GDM1 (cell line): ENCODE measurements around the gene KIFC1.

ENCODE experiments used
- DNase-seq: peaks from one replicate; lab custom pipeline; 2025; lab: John Stamatoyannopoulos, UW

KIFC1 gene

DNA sequence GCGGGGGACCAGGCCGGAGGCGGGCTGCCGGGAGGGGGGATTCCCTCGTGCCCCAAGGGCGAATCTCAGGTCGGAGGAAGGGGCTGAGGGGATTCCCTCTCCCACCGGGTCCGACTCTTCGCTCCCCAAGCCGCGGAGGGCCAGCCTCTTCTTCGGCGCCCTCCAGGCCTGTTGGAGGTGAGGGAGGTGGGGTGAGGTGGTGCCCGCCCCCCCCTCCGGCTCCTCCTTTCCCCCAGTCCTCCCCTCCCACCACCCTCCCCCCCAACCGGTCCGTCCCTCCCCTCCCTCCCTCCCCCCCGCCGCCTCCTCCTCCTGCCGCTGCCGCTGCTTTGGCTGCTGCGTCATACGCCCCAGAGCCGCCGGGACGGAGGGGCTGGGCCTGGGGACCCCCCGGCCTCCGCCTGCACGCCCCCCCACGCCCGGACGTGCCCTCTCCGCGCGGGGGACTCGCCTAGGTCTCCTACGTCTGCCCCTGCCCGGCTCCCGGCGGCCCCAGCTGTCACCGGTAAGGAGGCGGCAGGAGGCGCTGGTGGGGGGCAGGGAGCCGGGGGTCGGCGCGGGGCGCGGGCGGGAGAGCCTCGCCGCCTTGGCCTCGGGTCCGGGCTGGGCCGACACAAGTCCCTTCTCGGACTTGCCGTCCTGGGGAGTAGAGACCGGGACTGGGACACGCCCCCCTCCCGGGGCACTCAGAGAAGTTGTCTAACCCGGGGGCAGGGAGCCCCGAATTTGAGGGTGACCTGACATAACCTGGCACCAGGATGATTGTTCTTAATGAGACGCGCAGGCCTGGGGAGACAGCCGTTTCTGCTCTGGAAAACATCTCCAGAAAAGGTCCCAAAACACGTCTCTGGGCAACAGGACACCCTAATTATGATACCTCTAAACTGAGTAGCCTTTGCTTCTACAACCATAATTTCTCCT is 19.3 kb downstream of the KIFC1 start, which contains the start of gene PHF1:
TSS of gene PHF1 (plus strand) at position 304 of the 921 bp plus-strand sequence. CDS start 1,250 bp downstream, outside the sequence.
- DNase-seq, result no peak

DNA sequence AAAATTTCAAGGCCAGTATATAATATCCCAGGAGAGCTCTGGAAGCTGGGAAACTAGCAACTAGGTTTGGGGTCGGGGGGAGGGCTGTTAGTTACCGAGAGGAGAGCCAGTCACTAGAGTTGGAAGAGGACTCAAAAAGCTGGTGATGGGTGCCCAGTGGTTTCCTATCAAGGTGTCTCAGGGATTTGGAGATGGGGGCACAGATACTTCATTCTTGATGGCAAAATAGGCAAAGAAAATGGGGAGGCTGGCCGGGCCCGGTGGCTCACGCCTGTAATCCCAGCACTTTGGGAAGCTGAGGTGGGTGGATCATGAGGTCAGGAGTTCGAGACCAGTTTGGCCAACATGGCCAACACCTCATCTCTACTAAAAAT is 20.0 kb downstream of the KIFC1 start:
- DNase-seq, result no peak

DNA sequence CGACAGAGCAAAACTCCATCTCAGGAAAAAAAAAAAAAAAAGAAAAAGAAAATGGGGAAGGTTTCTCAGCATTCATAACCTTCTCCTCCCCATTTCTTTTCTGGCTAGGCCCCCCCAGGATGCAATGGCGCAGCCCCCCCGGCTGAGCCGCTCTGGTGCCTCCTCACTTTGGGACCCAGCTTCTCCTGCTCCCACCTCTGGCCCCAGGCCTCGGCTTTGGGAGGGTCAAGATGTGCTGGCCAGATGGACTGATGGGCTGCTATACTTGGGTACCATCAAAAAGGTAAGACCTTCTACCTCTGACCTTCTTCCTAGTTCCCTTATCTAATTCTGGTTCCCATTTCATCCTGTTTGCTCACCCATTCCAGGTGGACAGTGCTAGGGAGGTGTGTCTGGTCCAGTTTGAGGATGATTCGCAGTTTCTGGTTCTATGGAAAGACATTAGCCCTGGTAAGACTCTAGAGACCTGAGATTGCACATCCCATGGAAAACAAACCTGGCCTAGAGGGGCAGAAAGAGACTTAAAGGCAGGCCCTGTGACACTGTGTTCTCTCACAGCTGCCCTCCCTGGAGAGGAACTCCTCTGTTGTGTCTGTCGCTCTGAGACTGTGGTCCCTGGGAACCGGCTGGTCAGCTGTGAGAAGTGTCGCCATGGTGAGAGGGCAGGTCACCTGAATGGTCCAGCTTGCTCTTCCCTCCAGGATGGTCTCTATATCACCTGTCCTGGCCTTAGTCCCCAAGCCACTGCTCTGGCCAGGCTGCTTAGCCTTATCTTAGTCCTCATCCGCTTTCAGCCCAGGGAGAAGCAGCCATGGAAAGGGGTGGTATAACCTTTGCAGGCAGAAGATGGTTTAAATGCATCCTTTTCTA is 20.8 kb downstream of the KIFC1 start:
- DNase-seq, result no peak

DNA sequence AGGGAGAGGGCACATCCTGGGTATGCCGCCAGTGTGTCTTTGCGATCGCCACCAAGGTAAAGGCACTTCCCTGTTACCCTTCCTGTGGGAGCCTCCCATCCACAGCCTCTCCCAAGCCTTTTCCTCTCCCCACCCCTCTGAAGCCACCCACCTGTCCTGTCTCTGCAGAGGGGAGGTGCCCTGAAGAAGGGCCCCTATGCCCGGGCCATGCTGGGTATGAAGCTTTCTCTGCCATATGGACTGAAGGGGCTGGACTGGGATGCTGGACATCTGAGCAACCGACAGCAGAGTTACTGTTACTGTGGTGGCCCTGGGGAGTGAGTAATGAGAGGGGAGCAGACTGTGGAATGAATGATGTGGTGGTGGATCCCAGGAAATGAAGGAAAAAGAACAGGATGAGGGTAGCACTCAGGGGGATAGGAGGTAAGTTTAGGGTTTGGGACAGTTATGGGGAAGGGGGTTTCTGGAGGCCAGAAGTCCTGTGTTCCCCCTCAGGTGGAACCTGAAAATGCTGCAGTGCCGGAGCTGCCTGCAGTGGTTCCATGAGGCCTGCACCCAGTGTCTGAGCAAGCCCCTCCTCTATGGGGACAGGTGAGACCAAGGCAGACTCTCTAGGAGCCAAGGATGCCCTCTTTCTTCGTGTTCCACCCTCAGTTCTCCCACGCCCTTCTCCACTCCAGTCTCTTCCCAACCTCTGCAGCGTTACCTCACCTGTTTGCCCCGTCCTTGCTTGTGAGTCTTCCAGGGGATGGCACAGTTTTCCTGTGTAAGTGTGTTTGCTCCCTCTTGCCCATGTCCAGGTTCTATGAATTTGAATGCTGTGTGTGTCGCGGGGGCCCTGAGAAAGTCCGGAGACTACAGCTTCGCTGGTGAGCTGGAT is 21.9 kb downstream of the KIFC1 start:
- no peak for DNase-seq

DNA sequence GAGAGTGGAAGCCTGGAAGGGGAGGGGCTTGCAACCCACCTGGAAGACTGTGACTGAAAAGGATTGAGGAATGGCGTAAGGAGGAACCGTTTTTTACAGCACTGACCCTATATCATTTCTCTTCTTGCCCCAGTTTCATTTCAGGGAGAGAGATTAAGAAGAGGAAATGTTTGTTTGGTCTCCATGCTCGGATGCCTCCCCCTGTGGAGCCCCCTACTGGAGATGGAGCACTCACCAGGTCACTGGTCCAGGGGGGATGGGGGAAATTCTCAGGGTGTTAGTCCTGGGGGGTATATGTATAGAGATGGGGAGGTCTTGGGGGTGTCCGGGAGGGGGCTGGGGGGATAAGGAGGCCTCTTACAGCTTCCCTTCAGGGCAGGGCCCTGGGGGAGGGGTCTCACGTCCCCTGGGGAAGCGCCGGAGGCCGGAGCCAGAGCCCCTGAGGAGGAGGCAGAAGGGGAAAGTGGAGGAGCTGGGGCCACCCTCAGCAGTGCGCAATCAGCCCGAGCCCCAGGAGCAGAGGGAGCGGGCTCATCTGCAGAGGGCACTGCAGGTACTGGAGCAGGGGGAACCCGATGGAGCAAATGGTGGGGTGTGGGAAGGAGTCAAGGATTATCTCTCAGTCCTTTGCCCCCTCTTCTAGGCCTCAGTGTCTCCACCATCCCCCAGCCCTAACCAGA is 23.1 kb downstream of the KIFC1 start:
- DNase-seq, result no peak

DNA sequence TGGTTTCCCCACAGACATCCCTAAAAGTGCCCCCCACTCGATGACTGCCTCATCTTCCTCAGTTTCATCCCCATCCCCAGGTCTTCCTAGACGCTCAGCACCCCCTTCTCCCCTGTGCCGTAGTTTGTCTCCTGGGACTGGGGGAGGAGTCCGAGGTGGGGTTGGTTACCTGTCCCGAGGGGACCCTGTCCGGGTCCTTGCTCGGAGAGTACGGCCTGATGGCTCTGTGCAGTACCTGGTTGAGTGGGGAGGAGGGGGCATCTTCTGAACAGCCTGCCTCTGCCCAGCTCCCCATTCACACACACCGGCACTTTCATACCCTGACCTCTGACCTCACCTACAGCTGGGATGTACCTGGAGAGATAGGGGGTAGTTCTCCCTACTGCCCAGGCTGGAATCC is 24.2 kb downstream of the KIFC1 start:
- no peak for DNase-seq

DNA sequence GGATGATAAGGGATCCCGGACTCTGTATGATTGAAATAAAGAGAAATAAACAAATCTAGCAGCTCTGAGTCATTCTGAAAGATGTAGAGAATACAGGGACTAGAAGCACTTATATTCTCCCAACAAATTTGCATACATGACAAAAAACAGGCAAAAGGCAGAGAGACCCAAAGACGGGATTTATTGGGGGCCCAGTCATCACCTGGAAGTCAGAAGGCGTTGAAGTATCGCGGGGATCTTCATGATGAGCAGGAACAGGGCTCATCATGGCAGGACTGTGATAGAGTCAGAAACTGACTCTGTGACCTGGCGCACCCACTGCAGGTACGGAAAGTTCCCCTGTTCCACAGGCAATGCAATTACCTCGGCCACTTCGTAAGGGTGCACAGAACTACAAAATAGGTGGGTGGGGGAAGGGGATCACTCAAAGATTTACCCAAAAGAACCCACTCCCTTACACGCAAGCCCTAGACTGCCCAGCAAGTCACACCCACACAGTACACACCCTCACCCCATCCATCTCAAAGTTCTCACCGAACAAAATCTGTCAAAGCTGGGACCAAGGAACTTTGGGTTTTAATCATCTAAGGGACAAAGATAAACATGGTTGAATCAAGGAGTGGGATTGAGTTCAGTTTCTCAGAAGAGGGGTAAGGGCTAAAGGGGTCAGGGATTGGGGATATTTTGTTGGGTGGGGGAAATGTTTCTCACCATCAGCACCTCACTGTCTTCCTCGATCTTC is 24.9 kb downstream of the KIFC1 start:
- no peak for DNase-seq

DNA sequence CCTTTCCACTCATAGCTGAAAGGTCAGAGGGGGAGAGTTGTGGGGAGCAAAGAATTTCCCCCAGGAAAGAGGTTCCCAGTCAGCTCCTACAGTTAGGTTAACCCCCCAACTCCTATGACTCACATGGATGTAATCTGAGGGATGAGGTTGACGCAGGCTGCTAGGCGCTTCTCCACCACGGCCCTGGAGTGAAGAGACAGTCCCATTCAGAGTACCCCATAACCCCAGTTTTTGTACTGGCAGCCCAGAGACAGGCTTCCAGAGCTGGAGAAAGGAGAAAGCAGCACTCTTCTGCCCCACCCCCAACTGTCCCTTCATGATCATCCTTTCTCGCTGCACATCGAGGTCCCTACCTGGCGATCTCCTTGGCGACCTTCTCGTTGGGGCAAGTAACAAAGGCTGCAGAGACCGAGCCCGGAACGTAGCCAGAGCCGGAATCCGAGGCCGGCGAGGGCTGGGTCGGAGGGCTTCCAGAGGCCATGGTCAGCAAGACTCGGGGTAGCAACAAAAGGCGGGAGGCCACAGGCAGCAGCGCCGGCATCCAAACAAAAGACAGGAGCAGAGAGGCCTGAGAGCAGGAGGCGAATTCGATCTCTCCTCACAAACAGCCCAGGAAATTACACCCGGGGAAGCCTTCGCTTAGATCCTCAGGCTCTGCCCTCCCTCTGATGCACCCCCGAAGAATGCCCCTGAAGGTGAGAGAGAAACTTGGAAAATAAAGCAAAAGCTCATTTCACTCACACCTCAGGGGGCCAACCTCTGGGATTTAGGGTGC is 25.7 kb downstream of the KIFC1 start:
- DNase-seq, result no peak

DNA sequence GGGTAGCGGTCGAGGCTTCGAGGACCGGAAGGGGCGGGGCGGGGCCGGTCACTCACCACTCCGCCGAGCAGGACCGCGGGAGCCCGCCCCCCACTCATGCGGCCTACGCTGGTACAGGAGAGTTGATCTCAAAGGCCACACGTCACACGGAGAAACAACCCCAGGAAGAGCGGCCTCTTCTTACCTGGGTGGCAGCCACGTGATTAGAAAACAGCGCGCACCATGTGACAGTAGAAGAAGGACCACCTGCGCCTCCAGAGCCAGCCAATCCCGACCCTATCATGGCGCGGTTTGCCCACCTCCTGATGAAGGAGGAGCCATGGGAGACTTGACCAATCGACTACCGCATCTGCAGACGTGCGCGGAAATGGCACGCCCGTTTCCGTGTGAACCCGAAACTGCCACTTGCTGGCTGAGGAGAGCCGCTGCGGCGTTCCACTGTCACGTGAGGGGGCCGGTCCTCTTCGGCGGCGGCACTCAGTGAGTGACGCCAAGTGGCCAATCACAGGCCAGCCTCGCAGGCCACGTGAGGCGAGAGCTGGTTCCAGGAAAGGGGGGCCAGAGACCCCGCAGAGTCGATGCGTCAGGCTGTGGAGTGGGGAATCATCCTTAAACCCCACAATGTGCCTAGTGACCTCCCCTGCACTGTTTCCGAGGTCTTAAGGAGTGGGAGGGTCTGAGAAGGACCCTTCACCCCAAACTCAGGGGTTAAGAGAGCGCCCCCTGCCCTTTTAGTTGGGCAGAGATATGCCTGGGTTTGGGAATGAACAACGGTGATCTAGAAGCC is 26.5 kb downstream of the KIFC1 start, which contains the start of gene CUTA:
TSS of gene CUTA (minus strand) at position 205 of the 787 bp plus-strand sequence. CDS start at position 98, 107 bp downstream.
- DNase-seq, result peak; percentile 99

DNA sequence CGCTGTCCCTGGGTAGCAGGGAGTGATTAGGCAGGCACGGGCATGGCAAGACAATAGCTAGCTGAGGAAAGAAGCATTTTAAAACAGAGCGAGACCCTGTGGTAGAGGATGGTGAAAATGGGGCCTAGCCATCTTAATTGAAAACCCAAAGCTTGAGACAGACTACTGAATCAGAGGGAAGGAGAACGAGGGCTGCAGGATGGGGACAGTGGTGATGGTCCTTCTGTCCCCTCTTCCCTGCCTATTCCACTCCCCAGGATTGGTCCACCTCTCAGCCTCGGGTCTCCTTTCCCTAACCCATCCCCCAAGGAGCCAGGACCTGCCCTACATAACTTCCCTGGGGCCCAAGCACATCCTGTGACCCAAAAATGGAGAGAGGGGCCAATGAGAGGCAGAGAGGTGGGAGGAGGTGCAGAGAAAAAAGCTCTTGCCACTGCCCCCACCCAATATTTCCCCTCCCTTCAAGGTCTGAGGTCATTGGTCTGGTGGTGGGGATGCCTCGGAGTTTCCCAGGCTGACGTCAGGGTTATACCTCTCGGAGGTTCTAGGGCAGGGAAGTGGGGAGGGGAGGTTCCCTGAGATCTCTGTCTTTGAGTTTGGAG is 27.2 kb downstream of the KIFC1 start:
- no peak for DNase-seq

DNA sequence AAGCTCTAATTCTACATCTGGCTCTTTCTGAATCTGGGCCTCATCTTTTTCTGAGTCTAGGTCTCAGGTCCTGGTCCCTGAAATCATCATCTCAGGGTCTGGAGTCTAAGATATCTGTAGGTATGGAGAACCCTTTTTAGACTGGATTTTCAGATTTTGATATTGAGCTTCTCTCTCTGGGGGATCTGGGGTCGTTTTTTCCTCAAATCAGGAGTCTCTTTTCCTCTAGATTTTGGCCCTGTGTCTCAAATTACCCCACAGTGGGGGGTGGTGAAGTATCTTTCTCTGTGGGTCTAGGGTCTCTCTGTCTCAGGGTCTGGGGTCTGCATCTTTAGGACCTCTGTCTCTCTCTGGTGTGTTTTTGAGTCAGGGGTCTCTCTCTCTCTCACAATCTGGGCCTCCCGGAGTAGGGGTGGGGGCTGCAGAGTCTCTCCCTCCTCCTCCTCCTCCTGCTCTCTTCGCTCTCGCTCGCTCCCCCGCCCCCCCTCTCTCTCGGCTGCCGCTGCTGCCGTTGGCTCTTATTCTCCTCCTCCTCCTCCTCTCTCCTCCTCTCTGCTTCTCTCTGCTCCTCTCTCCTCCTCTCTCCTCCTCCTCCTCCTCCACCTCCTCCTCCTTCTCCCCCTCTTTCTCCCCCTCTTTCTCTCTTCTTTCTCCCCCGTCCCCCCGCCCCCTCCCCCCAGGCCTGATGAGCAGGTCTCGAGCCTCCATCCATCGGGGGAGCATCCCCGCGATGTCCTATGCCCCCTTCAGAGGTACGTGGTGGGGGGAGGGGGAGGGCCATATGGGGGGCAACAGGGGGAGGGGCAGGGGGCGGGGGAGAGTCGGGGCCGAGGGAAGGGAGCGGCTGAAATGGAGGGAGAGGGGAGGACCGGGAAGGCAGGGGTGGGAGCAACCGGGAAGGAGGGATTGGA is 28.2 kb downstream of the KIFC1 start, which contains the start of gene SYNGAP1:
TSS of gene SYNGAP1 (plus strand) at position 486 of the 911 bp plus-strand sequence. CDS start at position 686, 200 bp downstream.
- DNase-seq, result no peak

DNA sequence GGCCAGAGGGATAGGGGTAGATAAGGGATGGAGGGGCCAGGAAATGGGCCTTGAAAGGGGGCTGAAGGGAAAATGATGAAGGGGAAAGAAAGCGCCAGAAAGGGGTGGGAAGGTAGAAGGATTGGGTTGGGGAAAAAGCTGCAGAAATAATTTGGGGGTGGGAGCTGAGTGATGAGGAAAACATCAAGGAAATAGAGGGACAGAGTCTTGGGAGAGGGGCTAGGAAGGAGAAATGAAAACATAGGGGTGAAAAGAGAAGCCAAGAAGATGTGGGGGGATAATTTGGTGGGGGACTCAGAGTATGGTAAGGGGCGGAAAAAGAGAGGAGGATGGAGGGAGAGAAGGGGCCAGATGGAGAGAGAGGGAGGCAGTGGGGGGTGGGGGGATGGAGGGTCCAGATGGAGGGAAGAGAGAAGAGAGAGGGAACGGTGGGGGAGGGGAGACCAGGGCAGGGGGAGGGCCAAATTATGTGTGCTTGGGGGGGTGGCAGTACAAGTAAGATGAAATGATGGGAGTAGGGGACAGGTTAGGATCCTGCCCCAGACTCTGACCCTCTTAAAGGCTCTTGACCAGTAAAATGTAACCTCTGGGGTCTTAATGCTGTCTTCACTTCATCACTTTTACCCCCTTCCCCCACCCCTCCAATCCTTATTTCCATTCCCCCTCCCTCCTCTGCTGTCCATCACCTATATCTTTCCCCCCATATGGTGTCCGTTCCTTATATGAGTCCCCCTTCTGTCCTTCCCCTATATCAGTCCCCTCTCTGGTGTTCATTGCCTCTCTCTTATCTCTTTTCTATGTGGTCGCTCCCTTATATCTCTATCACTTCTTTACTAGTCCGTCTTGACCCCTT is 29.1 kb downstream of the KIFC1 start:
- DNase-seq, result no peak

DNA sequence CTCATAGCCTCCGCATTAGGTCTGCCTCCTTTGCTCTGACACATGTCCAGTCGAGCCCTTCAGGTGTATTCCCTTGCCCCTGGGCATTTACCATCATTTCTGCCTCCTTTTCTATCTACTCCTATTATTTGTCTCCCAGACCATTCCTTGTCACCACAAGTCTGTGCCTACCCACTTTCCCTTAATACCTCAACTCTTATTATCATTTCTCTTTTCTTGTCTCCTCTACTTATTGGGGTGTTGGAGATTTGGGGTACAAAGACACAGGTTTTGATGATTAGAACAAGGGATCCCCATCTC is 29.7 kb downstream of the KIFC1 start:
- DNase-seq, result no peak

DNA sequence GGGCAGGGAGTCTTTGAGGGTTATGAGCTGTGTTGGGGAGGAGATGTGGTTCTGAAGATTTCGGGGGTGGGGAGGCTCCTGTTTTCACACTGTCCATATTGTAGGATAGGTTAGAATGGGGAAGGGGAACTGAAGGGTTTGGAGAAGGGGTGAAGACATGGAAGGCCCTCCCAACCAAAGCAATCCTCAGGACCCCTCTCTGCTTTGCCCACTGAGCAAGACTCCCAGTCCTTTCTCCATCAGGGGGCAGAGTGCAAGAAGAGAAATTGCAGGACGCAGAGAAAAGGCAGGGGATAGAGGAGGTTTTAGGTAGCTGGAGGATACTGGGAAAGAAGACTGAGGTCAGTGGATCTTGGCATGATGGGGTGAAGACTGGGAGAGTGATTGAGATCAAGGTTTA is 32.2 kb downstream of the KIFC1 start:
- no peak for DNase-seq

DNA sequence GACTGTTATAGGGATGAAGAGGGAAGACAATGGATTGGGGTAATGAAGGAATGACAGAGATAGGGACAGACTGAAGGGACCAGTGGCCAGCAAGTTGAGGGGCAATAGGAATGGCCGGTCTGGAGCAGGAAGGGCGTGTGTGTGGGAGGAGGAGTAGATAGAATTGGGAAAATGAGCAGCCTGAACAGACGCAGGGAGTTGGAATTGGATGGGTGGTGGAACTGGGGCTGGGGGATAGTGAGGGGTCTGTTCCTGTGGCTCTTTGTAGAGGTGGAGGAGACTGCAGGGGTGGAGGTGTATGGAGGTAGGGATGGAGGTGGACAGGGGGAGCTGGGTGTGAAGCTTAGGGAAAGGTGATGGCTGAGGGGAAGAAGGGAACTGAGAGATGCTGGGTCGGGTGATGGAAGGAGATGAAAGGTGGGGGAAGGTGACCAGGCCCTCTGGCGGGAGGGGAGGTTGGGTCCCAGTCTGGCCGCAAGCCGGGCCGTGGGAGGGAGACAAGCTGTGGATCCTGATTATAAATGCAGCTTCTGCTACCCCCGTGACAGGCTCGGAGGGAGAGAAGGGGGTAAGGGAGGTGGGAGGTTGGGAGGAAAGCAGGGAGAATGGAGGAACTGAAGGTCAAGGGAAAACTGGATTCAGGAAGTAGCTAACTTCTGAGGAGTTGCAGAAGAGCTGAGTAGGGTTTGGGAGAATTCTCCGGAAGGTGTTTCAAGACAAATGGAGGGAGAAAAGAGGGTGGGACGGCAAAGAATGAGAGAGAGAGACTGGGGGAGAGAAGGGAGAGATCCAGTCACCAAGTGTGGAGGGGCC is 33.4 kb downstream of the KIFC1 start:
- DNase-seq, result no peak
